GM12891 (cell line): ENCODE data around the gene ERLEC1. TPM values are rescaled to one million over a fixed set of nuclear protein-coding genes. Genes with fewer than 3 reads are reported as not detected.

Experiments
- DNase-seq: peaks from one replicate; pipeline ENCODE4 v3.0.0; 2011; ENCODE audit warnings: low spot score; ENCODE audit not compliant: insufficient read length
- FAIRE-seq: peaks from 2 replicates; lab custom pipeline; 2011; peaks lifted over from hg19 to GRCh38; lab: Jason Lieb, UNC
- PAX5 ChIP-seq: IDR thresholded peaks from 2 replicates; pipeline ENCODE4 v1.6.1; 2011; ENCODE audit warnings: low read length, moderate library complexity, mild to moderate bottlenecking; ENCODE audit not compliant: insufficient read depth, severe bottlenecking
- POLR2A ChIP-seq: IDR thresholded peaks from 2 replicates; pipeline ENCODE4 v1.6.1; 2011; ENCODE audit warnings: low read depth, low read length, control low read depth
- POLR2AphosphoS5 ChIP-seq: IDR thresholded peaks from 2 replicates; pipeline ENCODE4 v1.6.1; 2011; ENCODE audit warnings: low read depth, low read length, control low read depth
- POU2F2 ChIP-seq: IDR thresholded peaks from 2 replicates; pipeline ENCODE4 v1.6.1; 2011; ENCODE audit warnings: low read depth, mild to moderate bottlenecking, control low read depth, low read length, moderate library complexity
- SPI1 ChIP-seq: IDR thresholded peaks from 2 replicates; pipeline ENCODE4 v1.6.1; 2011; ENCODE audit warnings: low read depth, low read length, control low read depth
- TAF1 ChIP-seq: IDR thresholded peaks from 2 replicates; pipeline ENCODE4 v1.6.1; 2011; ENCODE audit warnings: low read depth, low read length, control low read depth
- polyA plus RNA-seq: library from polyadenylated mRNA; unstranded; fragments of >200 nt; gene quantifications from one replicate; pipeline ENCODE4 v1.2.1, GENCODE V29; 2012; ENCODE audit warnings: low read depth, missing spikeins, inconsistent platforms; ENCODE audit not compliant: missing spikeins

ERLEC1 gene
- polyA plus RNA-seq, result 16.0 TPM

DNA sequence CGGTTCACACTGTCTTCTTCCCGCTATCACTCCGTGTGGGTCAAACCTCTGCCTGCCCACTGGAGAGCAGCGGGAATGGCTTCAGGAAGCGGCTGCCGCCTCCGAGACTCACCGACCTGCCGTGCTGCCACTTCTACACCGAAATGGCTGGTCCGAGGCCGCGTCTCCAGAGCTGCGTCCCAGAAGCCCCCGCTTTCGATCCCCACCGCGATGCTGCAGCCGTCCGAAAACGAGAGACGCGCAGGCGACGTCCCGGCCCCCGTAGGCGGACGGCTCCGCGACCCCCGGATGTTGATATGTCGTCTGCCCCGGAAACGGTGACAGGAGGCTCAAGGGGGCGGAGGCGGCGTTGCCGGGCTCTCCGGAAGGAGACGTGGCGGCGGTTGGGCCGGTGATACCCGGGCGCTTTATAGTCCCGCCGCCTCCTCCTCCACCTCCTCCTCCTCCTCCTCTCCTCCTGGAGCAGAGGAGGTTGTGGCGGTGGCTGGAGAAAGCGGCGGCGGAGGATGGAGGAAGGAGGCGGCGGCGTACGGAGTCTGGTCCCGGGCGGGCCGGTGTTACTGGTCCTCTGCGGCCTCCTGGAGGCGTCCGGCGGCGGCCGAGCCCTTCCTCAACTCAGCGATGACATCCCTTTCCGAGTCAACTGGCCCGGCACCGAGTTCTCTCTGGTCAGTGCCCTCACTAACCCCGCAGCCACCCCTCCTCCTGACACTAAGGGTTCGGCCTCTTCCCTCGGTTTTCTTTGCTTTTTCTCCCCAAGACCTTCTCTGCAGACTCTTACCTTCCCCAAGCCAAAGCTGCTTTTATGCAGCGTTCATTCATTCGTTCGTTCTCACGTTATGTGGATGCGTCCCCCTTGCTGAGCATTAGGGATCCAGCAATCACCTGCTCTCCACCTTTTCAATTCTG is at the start of gene ERLEC1, which contains the start of gene ASB3:
TSS of gene ERLEC1 (plus strand) at position 340 of the 909 bp plus-strand sequence. CDS start at position 507, 167 bp downstream.
TSS of gene ASB3 (minus strand) at position 249 of the 909 bp plus-strand sequence. CDS start 21,381 bp downstream, outside the sequence.
- peak; percentile 90 for TF ChIP-seq POLR2A
- peak; percentile 93 for TF ChIP-seq POLR2AphosphoS5
- no peak for TF ChIP-seq SPI1
- TF ChIP-seq TAF1, result peak; percentile 73; the same call in 1 of the 2 replicates
- no peak for TF ChIP-seq POU2F2
- TF ChIP-seq PAX5, result no peak
- FAIRE-seq (peak; percentile 88), DNase-seq (peak; percentile 78)

GRCh38 chr2:53737091-53737490 is 49.8 kb upstream of the ERLEC1 start:
- TF ChIP-seq PAX5, result no peak
- TF ChIP-seq POLR2AphosphoS5, result no peak
- TF ChIP-seq POLR2A, result no peak
- no peak for TF ChIP-seq SPI1
- no peak for TF ChIP-seq POU2F2
- no peak for TF ChIP-seq TAF1
- no peak for DNase-seq
- no peak for FAIRE-seq

- FAIRE-seq (no peak), DNase-seq (no peak)
- TF ChIP-seq POLR2AphosphoS5 (no peak), TAF1 (no peak), POU2F2 (no peak), PAX5 (no peak)
These were observed 47.8 kb upstream of the ERLEC1 start for GRCh38 chr2:53739032-53739431.

DNA sequence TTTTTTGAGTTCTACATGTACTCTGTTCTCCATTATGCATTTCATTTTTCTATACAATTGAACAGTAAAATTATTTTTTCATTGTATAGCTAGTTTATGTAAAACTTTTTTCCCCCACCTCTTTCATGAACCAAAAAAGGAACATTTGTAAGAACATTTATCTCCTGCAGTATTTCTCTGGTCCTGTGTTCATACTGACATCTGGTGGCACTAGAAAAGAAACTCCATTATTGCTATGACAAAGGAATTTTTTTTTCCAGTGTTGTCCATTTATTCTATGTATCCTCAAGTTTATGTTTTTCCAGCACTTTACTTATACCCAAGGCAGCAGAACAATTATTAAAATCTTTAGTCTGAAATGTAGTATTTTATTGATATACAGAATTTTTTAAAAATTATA is 46.7 kb upstream of the ERLEC1 start:
- TF ChIP-seq POU2F2, result no peak
- TF ChIP-seq POLR2A, result no peak
- TF ChIP-seq POLR2AphosphoS5, result no peak
- no peak for TF ChIP-seq TAF1
- no peak for TF ChIP-seq PAX5
- no peak for TF ChIP-seq SPI1
- FAIRE-seq (no peak), DNase-seq (no peak)

DNA sequence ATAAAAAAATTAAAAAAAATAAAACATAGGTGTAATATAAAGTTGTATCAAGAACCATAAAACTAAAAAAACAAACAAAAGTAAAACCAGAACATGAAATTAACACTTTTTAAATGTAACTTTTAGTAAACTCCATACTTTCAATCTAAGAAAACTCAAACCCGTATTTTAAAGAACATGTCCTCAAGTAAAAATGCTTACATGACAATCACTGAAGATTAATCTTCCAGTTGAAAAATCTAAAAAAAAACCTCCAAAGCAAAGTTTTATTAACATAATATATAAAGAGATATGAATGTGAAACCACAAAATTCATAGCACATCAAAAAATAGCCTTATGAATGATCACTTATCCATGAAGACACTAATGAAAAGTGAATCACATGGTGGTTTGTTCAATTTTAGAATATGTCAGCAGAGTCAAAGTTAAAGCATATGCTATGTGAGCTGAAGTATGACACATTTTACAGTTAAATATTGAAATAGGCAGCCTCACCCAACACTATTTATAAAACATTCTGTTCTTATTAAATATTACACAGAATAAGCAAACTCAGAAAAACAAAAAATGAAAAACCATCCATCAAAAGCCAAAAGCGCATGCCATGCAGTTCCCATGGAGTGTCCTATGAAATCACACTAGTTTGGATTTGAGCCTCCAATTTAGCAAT is 42.3 kb upstream of the ERLEC1 start:
- TF ChIP-seq POLR2AphosphoS5, result no peak
- no peak for TF ChIP-seq PAX5
- TF ChIP-seq POLR2A, result no peak
- TF ChIP-seq POU2F2, result no peak
- TF ChIP-seq SPI1, result no peak
- TF ChIP-seq TAF1, result no peak
- no peak for FAIRE-seq

GRCh38 chr2:53750041-53750768 is 36.6 kb upstream of the ERLEC1 start:
- no peak for DNase-seq
- no peak for FAIRE-seq
- no peak for TF ChIP-seq POLR2A
- TF ChIP-seq PAX5, result no peak
- TF ChIP-seq SPI1, result no peak
- no peak for TF ChIP-seq POU2F2
- TF ChIP-seq POLR2AphosphoS5, result no peak
- no peak for TF ChIP-seq TAF1

More for the DNA sequence above, 42.3 kb upstream of the ERLEC1 start:
- DNase-seq, result no peak

- no peak for TF ChIP-seq SPI1
- TF ChIP-seq PAX5, result no peak
- no peak for TF ChIP-seq POLR2AphosphoS5
- TF ChIP-seq TAF1, result no peak
- TF ChIP-seq POU2F2, result no peak
- no peak for TF ChIP-seq POLR2A
- no peak for DNase-seq
- FAIRE-seq, result no peak
These were observed 35.1 kb upstream of the ERLEC1 start for GRCh38 chr2:53751728-53752127.

GRCh38 chr2:53752385-53752784 is 34.5 kb upstream of the ERLEC1 start:
- DNase-seq, result no peak
- TF ChIP-seq PAX5, result no peak
- no peak for TF ChIP-seq TAF1
- TF ChIP-seq POU2F2, result no peak
- TF ChIP-seq POLR2A, result no peak
- no peak for TF ChIP-seq POLR2AphosphoS5
- TF ChIP-seq SPI1, result no peak
- no peak for FAIRE-seq
